ENCODE measurements around the gene DNAH6.
"Not testable (repeated sequence)": the region's sequence is repeated elsewhere in the genome, so short reads cannot be mapped to it uniquely, and the experiment has no call there.

Gene DNAH6

DNA sequence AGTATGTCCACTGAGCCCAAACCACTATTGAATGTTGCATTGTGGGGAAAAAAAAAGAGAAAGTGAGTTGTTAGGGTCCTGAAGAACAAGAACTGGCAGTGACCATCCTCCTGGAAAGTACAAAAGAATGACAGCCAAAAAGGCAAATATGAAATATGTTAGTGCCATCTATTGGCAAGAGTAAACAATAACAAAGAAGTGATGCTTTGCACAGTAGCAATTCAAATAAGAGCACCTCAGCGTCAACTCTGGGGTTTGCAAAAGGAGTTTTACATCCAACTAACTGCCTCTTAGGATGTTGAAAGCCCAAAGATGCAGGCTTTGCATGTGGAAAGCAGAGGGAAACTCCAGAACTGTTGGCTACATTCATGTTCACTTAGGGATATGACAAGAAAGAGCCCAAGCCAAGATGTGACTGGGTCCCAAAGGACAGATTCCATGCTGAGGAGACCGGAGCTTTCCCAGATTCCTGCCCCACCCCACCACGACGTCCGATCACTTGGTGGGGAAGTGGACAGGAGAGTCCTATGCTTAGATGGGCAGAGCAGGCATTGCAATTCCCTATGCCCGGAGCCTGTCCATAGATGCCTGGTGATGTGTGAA is 349.0 kb downstream of the DNAH6 start:
- CTCF ChIA-PET, result interaction anchor here (0.5 to 0.8 kb wide), 7 partner anchors 15 to 1639 kb away, joined by 3 to 4 read pairs (median 3); partner anchors contain the start of gene TRABD2A
- no peak overlapping the region for H3K27ac ChIP-seq
- DNase-seq (ENCODE audit: low spot score), result no peak
- TF ChIP-seq, protein P1, sequence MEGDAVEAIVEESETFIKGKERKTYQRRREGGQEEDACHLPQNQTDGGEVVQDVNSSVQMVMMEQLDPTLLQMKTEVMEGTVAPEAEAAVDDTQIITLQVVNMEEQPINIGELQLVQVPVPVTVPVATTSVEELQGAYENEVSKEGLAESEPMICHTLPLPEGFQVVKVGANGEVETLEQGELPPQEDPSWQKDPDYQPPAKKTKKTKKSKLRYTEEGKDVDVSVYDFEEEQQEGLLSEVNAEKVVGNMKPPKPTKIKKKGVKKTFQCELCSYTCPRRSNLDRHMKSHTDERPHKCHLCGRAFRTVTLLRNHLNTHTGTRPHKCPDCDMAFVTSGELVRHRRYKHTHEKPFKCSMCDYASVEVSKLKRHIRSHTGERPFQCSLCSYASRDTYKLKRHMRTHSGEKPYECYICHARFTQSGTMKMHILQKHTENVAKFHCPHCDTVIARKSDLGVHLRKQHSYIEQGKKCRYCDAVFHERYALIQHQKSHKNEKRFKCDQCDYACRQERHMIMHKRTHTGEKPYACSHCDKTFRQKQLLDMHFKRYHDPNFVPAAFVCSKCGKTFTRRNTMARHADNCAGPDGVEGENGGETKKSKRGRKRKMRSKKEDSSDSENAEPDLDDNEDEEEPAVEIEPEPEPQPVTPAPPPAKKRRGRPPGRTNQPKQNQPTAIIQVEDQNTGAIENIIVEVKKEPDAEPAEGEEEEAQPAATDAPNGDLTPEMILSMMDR (conservative IDR thresholded peaks at IDR 0.05; ENCODE audit: low read depth), result peak; percentile 32
- POLR2A ChIA-PET (ENCODE audit: low non-redundant PET), result no interaction called here

DNA sequence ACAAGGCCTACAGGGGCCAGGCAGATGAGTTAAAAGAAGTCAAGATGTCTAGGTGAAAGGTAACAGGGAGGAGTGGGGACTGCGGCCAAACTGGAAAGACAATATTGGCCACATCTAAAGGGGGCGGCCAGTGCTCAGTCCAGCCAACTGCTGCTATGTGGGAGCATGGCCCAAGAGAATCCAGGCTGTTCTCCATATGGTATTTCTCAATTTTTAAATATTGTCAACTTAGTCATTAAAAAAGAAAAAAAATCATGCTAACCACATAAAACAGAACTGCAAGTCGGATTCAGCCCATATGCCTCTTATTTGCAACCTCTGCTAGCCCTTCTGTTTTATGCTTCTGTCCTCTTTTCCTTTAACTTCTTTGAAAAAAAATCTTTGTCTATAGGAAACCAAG is 349.8 kb downstream of the DNAH6 start:
- POLR2A ChIA-PET (ENCODE audit: low non-redundant PET), result no interaction called here
- CTCF ChIA-PET, result interaction anchor here (0.6 to 0.7 kb wide), 2 partner anchors 80 to 135 kb away, joined by 3 to 8 read pairs; no protein-coding TSS in a partner anchor
- no peak overlapping the region for H3K27ac ChIP-seq
- TF ChIP-seq, protein P1 (conservative IDR thresholded peaks at IDR 0.05; ENCODE audit: low read depth), result no peak
- DNase-seq (ENCODE audit: low spot score), result no peak

DNA sequence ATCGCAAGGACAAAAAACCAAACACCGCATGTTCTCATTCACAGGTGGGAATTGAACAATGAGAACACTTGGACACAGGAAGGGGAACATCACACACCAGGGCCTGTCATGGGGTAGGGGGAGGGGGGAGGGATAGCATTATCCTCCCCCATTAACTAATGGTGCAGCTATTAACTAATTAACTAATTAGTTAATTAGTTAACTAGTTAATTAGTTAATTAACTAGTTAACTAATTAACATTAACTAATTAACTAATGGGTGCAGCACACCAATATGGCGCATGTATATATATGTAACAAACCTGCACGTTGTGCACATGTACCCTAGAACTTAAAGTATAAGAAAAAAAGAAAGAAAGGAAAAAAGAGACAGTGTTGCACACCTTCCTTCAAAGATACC is 352.0 kb downstream of the DNAH6 start:
- H3K27ac ChIP-seq; POLR2A ChIA-PET (ENCODE audit: low non-redundant PET); DNase-seq (ENCODE audit: low spot score): not testable (repeated sequence)
- CTCF ChIA-PET, result interaction anchor here (0.7 kb wide), 1 partner anchor 346 kb away, joined by 3 read pairs; no protein-coding TSS in a partner anchor

All from RWPE1 (cell line).